Measurements from ENCODE around the gene PPM1F. TPM values are rescaled to one million over a fixed set of nuclear protein-coding genes. Genes with fewer than 3 reads are reported as not detected.

PPM1F gene
- total and polyA plus RNA-seq, 10 of the 15 experiments (the other 5 are each of a cell fraction or from before 2014, with no cell fraction given), result 0.55 to 26.3 (median 9.7) TPM

DNA sequence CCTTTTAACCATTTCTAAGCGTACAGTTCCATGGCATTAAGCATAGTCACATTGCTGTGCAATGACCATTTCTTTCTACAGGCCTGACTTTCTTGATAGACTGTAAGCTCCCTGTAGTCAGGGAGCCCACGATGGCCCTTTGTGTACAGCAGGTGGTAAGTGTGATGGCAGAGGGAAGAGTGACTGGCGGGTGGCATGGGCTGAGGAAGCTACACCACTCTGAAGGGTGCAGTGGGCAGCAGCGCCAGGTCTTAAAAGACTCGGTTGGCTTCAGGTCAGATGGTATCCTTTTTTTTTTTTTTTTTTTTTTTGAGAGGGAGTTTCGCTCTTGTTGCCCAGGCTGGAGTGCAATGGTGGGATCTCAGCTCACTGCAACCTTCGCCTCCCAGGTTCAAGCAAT, 1.6 kb downstream of the PPM1F start:
- TSS peak; percentile 59 for BruUV-seq (replicated peaks)
- WGBS (ENCODE audit: insufficient coverage, insufficient replicate concordance, low lambda C conversion rate, missing lambda C conversion rate), result 81% methylated on average over 6 of the region's 7 CpGs
- Histone ChIP-seq H3K79me2 (ENCODE audit: control insufficient read depth, insufficient read depth, low read length) (no peaks in the 10 kb centered on the region), H4K20me1 (ENCODE audit: control insufficient read depth, insufficient read depth) (no peaks in the 10 kb centered on the region), H3K27ac (ENCODE audit: control insufficient read depth, insufficient read depth) (no peak overlapping the region), H3K36me3 (ENCODE audit: control insufficient read depth in 2 of 2, insufficient read depth in 2 of 2, low read length in 1 of 2) (no peaks in the 10 kb centered on the region), H3K9ac (ENCODE audit: control insufficient read depth, insufficient read depth, low read length) (no peak overlapping the region), H3K27me3 (replicated peaks in 1 of 2; ENCODE audit: control insufficient read depth in 2 of 2, insufficient read depth in 2 of 2, low read length in 1 of 2) (no peaks in the 10 kb centered on the region), H2AFZ (ENCODE audit: control insufficient read depth, low read depth, low read length) (no peak overlapping the region), H3K4me3 (no peak overlapping the region), H3K4me2 (ENCODE audit: control insufficient read depth, insufficient read depth) (no peak overlapping the region), H3K4me1 (ENCODE audit: control insufficient read depth, insufficient read depth, low read length) (no peaks in the 10 kb centered on the region; the same call in 1 of the 2 replicates), H3K9me3 (replicated peaks; ENCODE audit: control insufficient read depth, insufficient read depth, low read length) (no peaks in the 10 kb centered on the region)
- CTCF ChIA-PET, result interaction anchor here (0.7 to 7.2 kb wide), 3 partner anchors 11 to 76 kb away, joined by 4 to 82 read pairs (median 4); no protein-coding TSS in a partner anchor
- TF ChIP-seq NFIC (IDR thresholded peaks at IDR 0.05; ENCODE audit: low read depth, low read length) (no peak), CHD4 (IDR thresholded peaks at IDR 0.05) (no peak)
- SMC1A ChIA-PET (ENCODE audit: uncharacterized antibody, unreplicated experiment), result interaction anchor here (0.6 to 3.6 kb wide), 3 partner anchors 11 to 237 kb away, joined by 3 to 12 read pairs (median 6); no protein-coding TSS in a partner anchor
- DNase-seq (ENCODE audit: low read depth, low spot score) (no peak), ATAC-seq (no peak), FAIRE-seq (no peak)
- in situ Hi-C loops (cut with MboI), result no loop called here
- POLR2A ChIA-PET, result interaction anchor here (0.6 to 0.7 kb wide), 2 partner anchors 257 to 770 kb away, joined by 3 to 7 read pairs; no protein-coding TSS in a partner anchor
- intact Hi-C loops (cut with micrococcal nuclease; ENCODE audit: unreplicated experiment), result loop anchor here (5.0 kb wide), 1 partner anchor 149 kb away; no protein-coding TSS in a partner anchor
- RAD21 ChIA-PET (ENCODE audit: unreplicated experiment), result no interaction called here

DNA sequence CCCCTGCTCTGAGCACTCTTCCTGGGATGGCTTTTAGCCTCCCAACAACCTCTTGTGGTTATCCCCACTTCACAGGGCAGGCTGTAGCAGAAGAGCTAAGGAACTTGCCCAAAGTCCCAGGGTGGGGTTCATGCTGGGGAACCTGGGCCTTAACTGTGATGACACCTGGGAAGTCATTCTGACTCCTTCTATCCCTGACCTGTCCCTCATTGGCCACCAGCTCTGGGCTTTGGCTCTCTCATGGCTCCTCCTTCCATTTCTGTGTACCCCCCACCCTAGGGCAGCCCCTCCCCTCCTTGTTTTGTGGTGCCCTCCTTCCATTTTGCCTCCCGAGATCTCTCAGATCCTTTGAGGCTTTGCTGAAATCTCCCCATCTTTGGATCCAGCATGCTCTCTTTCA, 2.7 kb downstream of the PPM1F start:
- in situ Hi-C loops (cut with MboI) (loop anchor here (5.0 kb wide), 1 partner anchor 238 kb away; no protein-coding TSS in a partner anchor), intact Hi-C loops (cut with micrococcal nuclease; ENCODE audit: unreplicated experiment) (loop anchor here (5.0 kb wide), 1 partner anchor 148 kb away; no protein-coding TSS in a partner anchor)
- Histone ChIP-seq H2AFZ (ENCODE audit: control insufficient read depth, low read depth, low read length) (no peak overlapping the region), H3K79me2 (ENCODE audit: control insufficient read depth, insufficient read depth, low read length) (no peaks in the 10 kb centered on the region), H3K9ac (ENCODE audit: control insufficient read depth, insufficient read depth, low read length) (no peak overlapping the region), H3K27me3 (replicated peaks in 1 of 2; ENCODE audit: control insufficient read depth in 2 of 2, insufficient read depth in 2 of 2, low read length in 1 of 2) (no peaks in the 10 kb centered on the region), H4K20me1 (ENCODE audit: control insufficient read depth, insufficient read depth) (no peaks in the 10 kb centered on the region), H3K4me3 (no peak overlapping the region), H3K4me1 (ENCODE audit: control insufficient read depth, insufficient read depth, low read length) (no peaks in the 10 kb centered on the region; the same call in 1 of the 2 replicates), H3K4me2 (ENCODE audit: control insufficient read depth, insufficient read depth) (no peak overlapping the region), H3K9me3 (replicated peaks; ENCODE audit: control insufficient read depth, insufficient read depth, low read length) (no peaks in the 10 kb centered on the region), H3K36me3 (ENCODE audit: control insufficient read depth in 2 of 2, insufficient read depth in 2 of 2, low read length in 1 of 2) (no peaks in the 10 kb centered on the region), H3K27ac (ENCODE audit: control insufficient read depth, insufficient read depth) (no peak overlapping the region)
- no TSS peak for BruUV-seq (replicated peaks)
- DNase-seq (ENCODE audit: low read depth, low spot score) (no peak), FAIRE-seq (no peak), ATAC-seq (no peak)
- CTCF ChIA-PET, result interaction anchor here (0.7 to 7.2 kb wide), 2 partner anchors 10 to 324 kb away, joined by 3 to 82 read pairs; no protein-coding TSS in a partner anchor
- SMC1A ChIA-PET (ENCODE audit: uncharacterized antibody, unreplicated experiment), result interaction anchor here (0.7 to 2.2 kb wide), 4 partner anchors 10 to 236 kb away, joined by 3 to 6 read pairs (median 3); no protein-coding TSS in a partner anchor
- 94% methylated on average over 1 of the region's 1 CpG for WGBS (ENCODE audit: insufficient coverage, insufficient replicate concordance, low lambda C conversion rate, missing lambda C conversion rate)
- RAD21 ChIA-PET (ENCODE audit: unreplicated experiment), result interaction anchor here (1.1 kb wide), 1 partner anchor 12 kb away, joined by 3 read pairs; no protein-coding TSS in a partner anchor
- POLR2A ChIA-PET, result no interaction called here
- TF ChIP-seq HDAC2 (IDR thresholded peaks at IDR 0.05) (no peak), POLR2A (IDR thresholded peaks at IDR 0.05; ENCODE audit: low read depth, low read length) (no peak), ESRRA (IDR thresholded peaks at IDR 0.05; ENCODE audit: low read length) (no peak), SMARCA5 (IDR thresholded peaks at IDR 0.05) (no peak), TAF1 (IDR thresholded peaks at IDR 0.05; ENCODE audit: borderline replicate concordance, low read depth, low read length) (no peak), GABPA (IDR thresholded peaks at IDR 0.05; ENCODE audit: low read depth) (no peak), RB1 (IDR thresholded peaks at IDR 0.05; ENCODE audit: borderline replicate concordance) (no peak)
- TF ChIP-seq, protein P1, sequence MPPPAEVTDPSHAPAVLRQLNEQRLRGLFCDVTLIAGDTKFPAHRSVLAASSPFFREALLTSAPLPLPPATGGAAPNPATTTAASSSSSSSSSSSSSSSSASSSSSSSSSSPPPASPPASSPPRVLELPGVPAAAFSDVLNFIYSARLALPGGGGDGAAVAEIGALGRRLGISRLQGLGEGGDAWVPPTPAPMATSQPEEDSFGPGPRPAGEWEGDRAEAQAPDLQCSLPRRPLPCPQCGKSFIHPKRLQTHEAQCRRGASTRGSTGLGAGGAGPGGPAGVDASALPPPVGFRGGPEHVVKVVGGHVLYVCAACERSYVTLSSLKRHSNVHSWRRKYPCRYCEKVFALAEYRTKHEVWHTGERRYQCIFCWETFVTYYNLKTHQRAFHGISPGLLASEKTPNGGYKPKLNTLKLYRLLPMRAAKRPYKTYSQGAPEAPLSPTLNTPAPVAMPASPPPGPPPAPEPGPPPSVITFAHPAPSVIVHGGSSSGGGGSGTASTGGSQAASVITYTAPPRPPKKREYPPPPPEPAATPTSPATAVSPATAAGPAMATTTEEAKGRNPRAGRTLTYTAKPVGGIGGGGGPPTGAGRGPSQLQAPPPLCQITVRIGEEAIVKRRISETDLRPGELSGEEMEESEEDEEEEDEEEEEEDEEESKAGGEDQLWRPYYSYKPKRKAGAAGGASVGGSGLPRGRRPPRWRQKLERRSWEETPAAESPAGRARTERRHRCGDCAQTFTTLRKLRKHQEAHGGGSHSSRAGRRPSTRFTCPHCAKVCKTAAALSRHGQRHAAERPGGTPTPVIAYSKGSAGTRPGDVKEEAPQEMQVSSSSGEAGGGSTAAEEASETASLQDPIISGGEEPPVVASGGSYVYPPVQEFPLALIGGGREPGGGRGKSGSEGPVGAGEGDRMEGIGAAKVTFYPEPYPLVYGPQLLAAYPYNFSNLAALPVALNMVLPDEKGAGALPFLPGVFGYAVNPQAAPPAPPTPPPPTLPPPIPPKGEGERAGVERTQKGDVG (CRISPR knock-in tag; IDR thresholded peaks at IDR 0.05), result no peak
- TF ChIP-seq, protein P2, sequence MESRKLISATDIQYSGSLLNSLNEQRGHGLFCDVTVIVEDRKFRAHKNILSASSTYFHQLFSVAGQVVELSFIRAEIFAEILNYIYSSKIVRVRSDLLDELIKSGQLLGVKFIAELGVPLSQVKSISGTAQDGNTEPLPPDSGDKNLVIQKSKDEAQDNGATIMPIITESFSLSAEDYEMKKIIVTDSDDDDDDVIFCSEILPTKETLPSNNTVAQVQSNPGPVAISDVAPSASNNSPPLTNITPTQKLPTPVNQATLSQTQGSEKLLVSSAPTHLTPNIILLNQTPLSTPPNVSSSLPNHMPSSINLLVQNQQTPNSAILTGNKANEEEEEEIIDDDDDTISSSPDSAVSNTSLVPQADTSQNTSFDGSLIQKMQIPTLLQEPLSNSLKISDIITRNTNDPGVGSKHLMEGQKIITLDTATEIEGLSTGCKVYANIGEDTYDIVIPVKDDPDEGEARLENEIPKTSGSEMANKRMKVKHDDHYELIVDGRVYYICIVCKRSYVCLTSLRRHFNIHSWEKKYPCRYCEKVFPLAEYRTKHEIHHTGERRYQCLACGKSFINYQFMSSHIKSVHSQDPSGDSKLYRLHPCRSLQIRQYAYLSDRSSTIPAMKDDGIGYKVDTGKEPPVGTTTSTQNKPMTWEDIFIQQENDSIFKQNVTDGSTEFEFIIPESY (IDR thresholded peaks at IDR 0.05), result no peak
- TF ChIP-seq, protein P3, sequence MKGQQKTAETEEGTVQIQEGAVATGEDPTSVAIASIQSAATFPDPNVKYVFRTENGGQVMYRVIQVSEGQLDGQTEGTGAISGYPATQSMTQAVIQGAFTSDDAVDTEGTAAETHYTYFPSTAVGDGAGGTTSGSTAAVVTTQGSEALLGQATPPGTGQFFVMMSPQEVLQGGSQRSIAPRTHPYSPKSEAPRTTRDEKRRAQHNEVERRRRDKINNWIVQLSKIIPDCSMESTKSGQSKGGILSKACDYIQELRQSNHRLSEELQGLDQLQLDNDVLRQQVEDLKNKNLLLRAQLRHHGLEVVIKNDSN (IDR thresholded peaks at IDR 0.05; ENCODE audit: borderline replicate concordance, extremely low read length, insufficient read depth, low read depth, low read length), result no peak

All from GM12878 (cell line).